HepG2 (cell line): ENCODE data around the gene WDR35.

Source experiments
- EZH2 ChIP-seq: conservative IDR thresholded peaks from 2 replicates; pipeline ENCODE4 v1.6.1; 2012; ENCODE audit warnings: mild to moderate bottlenecking, low read depth, low read length, moderate library complexity
- MXI1 ChIP-seq: IDR thresholded peaks from 3 replicates; pipeline ENCODE4 v1.6.1; 2012; ENCODE audit warnings: low read depth, low read length, inconsistent platforms, borderline replicate concordance
- ZSCAN25 ChIP-seq: sonication (generic); formaldehyde crosslinking; IDR thresholded peaks from 2 replicates; pipeline ENCODE4 v1.8.0; 2022; ENCODE audit warnings: mild to moderate bottlenecking, missing genetic modification reagents
- TF ChIP-seq, protein P1 (sequence below): sonication (generic); formaldehyde crosslinking; IDR thresholded peaks from 2 replicates; pipeline ENCODE4 v1.5.0; 2020; ENCODE audit warnings: mild to moderate bottlenecking, missing genetic modification reagents, moderate library complexity

DNA sequence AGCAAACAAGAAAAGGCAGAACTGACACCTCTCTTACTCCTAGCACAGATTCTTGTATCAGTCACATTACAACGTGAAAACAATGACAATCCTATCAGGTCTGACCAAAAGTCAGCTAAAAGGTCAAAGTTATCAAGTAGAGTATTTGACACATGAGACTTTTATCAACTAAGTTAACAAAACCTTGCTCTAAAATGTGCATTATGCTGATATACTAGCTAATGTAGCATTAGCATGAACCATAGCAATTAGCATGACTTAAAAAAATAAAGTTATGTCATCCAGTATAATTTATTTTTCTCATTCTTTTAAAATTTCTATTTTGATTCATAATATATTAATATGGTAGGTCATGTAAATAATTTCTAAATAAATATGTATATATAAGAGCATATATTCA lies 46.7 kb downstream of the WDR35 start:
- no peak for TF ChIP-seq EZH2
- TF ChIP-seq ZSCAN25 (CRISPR knock-in tag): no peak
- TF ChIP-seq, protein P1, sequence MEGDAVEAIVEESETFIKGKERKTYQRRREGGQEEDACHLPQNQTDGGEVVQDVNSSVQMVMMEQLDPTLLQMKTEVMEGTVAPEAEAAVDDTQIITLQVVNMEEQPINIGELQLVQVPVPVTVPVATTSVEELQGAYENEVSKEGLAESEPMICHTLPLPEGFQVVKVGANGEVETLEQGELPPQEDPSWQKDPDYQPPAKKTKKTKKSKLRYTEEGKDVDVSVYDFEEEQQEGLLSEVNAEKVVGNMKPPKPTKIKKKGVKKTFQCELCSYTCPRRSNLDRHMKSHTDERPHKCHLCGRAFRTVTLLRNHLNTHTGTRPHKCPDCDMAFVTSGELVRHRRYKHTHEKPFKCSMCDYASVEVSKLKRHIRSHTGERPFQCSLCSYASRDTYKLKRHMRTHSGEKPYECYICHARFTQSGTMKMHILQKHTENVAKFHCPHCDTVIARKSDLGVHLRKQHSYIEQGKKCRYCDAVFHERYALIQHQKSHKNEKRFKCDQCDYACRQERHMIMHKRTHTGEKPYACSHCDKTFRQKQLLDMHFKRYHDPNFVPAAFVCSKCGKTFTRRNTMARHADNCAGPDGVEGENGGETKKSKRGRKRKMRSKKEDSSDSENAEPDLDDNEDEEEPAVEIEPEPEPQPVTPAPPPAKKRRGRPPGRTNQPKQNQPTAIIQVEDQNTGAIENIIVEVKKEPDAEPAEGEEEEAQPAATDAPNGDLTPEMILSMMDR: no peak
- no peak for TF ChIP-seq MXI1
